ACHN (cell line): ENCODE results near the gene TREML2.

ENCODE experiments used
- DNase-seq: peaks from one replicate; pipeline ENCODE4 v3.0.0-alpha.2; 2015
- in situ Hi-C: cut with HindIII; loops from 2 replicates; pipeline ENCODE4 v1.10.0; 2017; ENCODE audit warnings: low sequenced_read_pairs, low pct_ligation_motif_present, low pct_unique_long_range_greater_than_20kb

The TREML2 gene

DNA sequence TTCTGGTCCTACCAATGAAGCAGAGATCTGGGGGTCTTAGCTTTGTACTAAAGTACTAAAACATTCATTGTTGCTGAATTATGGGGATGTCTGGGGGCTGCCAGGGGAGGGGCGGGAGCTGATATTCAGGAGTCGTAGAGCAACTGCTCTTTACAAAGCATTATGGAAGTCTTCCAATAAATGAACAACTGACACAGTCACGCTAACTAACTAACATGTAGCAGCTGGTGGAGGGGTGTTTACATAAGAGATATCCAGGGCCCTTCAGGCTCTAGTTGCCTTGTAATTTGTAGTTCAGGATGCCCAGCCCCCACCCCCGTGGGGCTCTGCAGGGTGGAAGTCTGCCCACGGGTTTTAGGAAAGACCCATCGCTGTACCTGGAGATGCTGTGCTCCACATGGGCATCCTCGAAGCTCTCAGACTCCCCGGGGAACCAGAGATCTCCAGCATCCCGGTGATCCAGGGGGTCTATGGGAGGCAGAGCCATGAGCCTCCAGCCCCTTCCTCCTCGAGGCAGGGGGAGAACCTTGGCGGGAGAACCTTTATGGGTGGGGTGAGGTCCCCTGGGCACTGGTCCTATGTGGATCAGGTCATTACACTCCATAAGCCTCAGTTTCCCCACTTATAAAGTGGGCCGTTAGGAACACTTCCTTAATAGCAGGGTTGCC lies 41.4 kb downstream of the TREML2 start:
- DNase-seq = no peak
- in situ Hi-C loops = no loop called here

DNA sequence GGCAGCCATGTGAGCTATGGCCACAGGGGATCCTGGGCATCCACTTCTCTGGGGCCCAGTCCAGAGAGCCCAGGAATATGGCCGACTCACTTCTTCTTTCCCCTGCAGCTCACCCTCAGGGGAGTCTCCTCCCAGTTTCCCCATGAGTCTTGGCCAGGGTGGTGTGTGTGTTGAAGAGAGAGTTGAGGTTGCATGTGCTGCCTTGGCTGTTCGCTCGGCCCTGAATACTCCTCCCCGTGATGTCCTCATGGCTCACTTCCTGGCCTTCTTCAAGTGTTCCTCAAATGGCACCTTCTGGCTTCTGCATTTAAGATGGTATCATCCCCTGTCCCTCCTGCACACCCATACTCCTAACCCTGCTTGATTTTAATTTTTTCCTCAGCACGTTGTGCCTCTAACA lies 43.6 kb downstream of the TREML2 start:
- in situ Hi-C loops = no loop called here
- no peak for DNase-seq

DNA sequence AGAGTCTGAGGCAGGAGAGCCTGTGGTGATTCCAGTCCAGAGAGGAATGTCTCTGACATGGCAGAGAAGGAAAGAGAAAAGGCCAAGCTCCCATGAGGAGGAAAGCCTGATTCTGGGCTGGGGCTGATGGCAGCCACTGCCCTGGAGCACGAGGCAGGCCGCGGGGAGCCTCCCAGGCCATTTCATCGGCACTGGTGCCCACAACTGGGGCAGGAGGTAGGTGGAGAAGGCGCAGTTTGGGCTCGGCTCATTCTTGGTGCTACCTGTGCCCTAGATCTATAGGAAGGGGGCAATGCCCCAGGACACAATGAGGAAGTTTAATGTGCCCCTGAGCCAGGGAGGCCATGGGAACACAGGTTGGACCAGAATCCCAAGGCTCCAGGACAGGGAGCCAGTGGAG lies 44.2 kb downstream of the TREML2 start:
- in situ Hi-C loops = no loop called here
- no peak for DNase-seq

DNA sequence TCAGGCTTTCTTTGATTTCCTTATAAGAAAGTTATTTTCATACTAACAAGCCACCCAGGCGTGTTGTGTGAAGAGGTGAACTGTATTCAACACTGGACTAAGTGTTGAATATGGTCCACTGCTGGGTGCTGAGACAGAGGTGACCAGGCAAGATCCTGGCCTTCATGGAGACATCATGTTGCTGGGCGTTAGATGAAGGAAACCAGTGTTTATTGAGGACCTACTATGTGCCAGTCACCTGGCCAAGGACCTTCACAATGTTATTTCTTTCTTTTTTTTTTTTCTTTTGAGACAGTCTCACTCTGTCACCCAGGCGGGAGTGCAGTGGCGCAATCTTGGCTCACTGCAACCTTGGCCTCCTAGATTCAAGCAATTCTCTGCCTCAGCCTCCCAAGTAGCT lies 44.9 kb downstream of the TREML2 start:
- in situ Hi-C loops = no loop called here
- DNase-seq = no peak

DNA sequence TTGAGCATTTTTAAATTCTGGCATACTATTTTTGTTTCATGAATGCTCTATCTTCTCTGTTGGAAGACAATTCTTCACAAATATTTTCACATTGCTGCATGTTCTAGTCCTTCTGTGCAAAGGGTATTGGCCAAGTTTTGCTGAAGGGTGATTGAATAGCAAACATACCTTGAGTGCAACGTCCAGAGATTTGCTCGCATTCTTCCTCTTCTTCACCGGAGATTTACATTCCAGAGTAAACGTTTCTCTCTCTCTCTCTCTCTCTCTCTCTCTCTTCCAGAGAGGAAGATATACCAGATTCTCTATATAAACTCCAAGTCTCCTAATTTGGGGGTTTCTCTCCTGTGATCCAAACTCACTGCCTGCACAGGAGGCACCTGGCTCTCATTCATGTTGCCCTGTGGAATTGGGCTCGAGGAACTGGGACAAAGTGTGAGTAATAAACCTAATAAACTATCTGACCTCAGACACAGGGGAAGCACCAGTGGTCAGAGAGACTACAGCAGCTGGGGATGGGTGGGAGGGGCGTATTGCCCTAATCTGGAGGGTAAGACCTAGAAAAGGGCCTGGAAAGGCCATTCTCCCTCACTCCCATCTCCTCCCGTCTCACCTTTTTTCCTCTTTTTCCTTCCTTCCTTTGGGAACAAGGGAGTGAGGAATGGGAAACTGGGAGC lies 45.7 kb downstream of the TREML2 start:
- in situ Hi-C loops = no loop called here
- no peak for DNase-seq

DNA sequence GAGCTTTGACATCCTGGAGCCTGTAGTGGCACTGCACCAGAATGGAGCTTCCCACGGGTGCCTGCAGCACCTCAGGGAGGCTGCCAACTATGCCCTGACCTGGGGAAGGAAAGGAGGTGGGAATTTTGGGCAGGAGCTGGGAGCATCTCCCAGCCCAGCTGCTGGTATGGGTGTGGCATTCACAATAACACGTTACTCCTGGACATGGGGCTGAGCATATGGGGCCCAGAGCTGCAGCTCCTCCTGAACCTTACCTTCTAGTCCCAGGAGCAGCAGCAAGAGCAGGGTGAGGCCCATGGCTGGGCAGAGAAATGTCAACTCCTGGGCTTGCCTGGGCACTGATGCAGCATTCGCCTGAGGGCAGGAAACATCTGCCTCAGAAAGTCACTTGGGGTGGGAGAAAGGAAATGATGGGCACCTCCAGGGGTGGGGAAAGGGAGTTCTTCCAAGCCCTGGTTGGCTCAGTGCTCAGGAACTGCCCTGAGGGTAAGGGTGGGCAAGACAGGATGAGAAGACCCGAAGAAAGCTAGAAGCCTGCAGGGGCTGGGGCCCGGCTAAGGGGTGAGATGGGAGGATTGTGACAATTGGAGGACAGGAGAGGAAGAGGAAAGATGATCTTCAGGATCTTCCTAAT lies 46.8 kb downstream of the TREML2 start, which contains the start of gene TREML1:
TREML1 (minus strand) TSS at position 356 of the 634 bp plus-strand sequence; CDS start at position 297, 59 bp downstream.
- in situ Hi-C loops = no loop called here
- DNase-seq = no peak

DNA sequence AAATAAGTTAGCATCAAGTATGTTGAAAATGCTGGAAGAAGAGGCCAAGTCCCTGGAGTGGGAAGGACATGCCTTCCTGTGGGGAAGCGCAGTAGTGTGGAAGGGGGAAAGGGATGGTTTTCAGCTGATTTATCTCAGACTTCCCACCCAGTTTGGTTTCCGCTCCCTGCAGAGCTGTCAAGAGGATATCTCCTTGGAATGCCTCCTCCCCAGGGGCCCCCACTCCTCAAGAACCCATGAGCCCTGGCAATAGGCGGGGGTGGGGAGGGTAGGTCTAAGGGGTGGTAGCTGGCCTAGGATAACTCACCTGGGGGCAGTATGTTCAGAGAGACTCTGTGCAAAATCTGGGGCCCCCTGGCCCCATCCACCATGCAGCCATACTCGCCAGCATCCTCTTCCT lies 47.5 kb downstream of the TREML2 start:
- DNase-seq = no peak
- in situ Hi-C loops = no loop called here

DNA sequence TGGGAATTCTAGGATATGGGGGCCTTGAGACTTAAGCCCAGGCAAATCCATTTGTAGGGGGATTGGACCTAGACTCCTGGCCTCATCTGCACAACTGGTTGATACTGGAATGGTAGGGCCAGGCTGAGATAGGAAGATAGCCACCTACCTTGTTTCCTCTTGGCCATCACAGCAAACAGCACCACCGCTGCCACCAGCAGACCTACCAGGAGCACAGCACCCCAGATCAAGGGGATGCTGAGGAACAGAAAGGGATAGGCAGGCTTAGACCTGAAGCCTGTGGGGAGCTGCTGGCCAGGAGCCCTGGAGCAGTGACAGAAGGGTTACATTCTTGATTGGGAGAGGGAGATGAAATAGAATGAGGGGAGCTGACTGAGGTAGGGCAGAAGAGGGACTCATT lies 50.3 kb downstream of the TREML2 start:
- in situ Hi-C loops = no loop called here
- DNase-seq = no peak

DNA sequence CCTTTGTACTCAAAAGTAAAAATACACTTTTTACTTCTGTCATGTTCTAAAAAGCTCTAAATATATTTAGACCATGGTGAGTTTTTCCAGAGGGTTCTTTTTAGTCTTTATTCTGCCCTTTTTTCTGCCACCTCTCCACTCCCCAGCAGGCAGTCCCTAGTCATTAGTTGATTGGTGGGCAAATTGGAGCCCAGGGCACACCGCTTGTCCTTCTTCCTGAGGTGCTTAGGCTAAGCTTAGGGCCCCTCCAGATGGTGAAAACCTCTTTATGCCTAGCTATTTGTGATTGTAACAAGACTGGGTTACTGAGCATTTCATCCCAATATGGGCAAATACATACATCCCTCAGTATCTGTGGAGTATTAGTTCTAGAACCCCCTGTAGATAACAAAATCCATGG lies 53.0 kb downstream of the TREML2 start:
- in situ Hi-C loops = no loop called here
- no peak for DNase-seq
